KOPT-K1 (cell line): ENCODE results near the gene LCN6.

Experiments
- H3K27ac ChIP-seq: fragments of 200-600 bp; sonication (generic); 2 replicates; pipeline ENCODE4 v1.5.1; 2016; ENCODE audit warnings: antibody characterized with exemption, mild to moderate bottlenecking, low read depth, low read length; ENCODE audit not compliant: poor library complexity, severe bottlenecking
- H3K36me3 ChIP-seq: fragments of 200-600 bp; sonication (generic); 2 replicates; pipeline ENCODE4 v1.5.1; 2017; ENCODE audit warnings: antibody characterized with exemption, mild to moderate bottlenecking, low read length, moderate library complexity; ENCODE audit not compliant: insufficient read depth
- H3K9me3 ChIP-seq: fragments of 200-600 bp; sonication (generic); 2 replicates; pipeline ENCODE4 v1.5.1; 2017; ENCODE audit warnings: antibody characterized with exemption, low read length, mild to moderate bottlenecking; ENCODE audit not compliant: insufficient read depth, poor library complexity, severe bottlenecking

LCN6 gene

DNA sequence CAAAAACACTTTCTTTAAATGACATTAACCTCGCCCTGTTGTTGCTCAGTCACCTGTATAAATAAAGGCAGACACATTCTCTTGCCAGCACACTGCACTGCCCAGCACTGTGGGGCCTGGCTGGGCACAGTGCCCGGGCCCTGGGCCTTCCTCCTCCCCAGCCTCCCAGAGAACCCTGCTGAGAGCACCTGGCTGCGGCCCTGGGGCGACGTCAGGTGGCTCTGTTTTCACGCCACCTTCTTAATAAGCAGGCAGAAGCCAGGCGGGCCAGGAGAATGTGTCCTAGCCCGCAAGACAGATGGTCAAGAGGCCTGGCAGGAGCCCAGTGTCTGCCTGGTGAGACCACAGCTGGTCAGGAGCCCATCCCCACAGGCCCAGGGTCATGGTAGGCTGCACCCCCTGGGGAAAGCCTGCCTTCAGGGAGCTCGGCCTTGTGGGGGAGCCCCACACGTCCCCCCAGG is 52.9 kb downstream of the LCN6 start:
- H3K9me3 ChIP-seq: no peaks in the 10 kb centered on the region
- no peaks in the 10 kb centered on the region for H3K36me3 ChIP-seq
- peak overlapping the region; percentile 28 for H3K27ac ChIP-seq

DNA sequence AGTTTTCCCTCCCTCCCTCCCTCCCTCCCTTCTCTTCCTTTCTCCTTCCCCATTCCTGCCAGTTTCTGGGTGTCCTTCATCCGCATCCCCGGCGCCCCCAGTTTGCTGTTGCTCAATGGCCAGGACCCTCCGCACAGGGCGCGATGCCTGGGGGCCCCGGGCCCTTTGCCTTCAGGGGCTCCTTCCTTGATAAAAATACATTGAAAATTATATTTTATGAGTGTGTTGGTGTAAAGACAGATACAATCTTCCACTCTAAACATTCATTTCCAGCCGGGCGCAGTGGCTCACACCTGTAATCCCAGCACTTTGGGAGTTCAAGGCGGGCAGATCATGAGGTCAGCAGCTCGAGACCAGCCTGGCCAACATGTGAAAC is 53.5 kb downstream of the LCN6 start:
- Histone ChIP-seq H3K36me3 (no peaks in the 10 kb centered on the region), H3K27ac (no peak overlapping the region), H3K9me3 (no peaks in the 10 kb centered on the region)

DNA sequence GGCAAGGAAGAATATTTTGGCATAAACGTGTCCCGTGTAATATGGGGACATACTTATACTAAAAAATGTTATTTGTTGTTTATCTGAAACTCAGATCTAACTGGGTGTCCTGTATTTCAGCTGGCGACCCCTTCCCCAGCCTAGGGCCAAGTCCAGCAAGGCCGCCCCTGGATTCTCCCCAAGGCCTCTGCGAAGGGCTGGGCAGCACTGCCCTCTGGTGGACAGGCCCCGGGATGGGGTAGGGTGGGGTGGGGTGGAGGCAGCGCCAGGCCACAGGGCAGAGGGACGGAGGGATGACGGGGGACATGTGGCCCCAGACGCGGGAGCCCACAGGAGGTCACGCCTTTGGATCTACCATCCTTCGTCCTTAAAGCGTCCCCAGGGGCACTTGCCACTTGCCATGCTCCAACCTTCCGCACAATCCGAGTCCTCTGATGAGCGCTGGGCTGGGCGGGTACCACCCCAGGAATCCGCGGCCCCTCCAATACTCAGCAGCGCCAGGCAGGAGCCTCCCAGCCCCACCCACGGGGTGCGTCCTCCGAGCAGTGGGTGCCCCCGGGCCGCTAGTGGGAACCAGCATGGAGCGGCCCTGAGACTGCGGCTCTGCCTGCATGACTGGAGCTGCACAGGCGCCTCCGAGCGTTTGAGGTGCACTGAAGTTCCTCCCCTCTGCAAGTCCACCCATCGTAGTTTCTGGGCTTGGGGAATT is 54.0 kb downstream of the LCN6 start:
- no peaks in the 10 kb centered on the region for H3K36me3 ChIP-seq
- H3K27ac ChIP-seq: no peak overlapping the region
- no peaks in the 10 kb centered on the region for H3K9me3 ChIP-seq
